MCF 10A (cell line): ENCODE data around the gene HTR2C. TPM values are rescaled to one million over a fixed set of nuclear protein-coding genes. Genes with fewer than 3 reads are reported as not detected.

Experiments used
- BruUV-seq: library from RNA; stranded (reverse); fragments of 400-500 nt; replicated peaks from 2 replicates; lab custom pipeline; 2021; lab: Mats Ljungman, UMichigan
- CTCF ChIA-PET: fragments of 300-600 bp; sonication (Branson Sonifier 250); formaldehyde crosslinking; extraction: SDS; loops from one replicate; lab custom pipeline; 2021; ENCODE audit warnings: antibody characterized with exemption, inconsistent platforms; lab: Yijun Ruan, JAX
- POLR2A ChIA-PET: fragments of 300-600, 350-650 bp; sonication (Branson Sonifier 250); formaldehyde crosslinking; extraction: SDS; loops from one replicate; lab custom pipeline; 2020; ENCODE audit warnings: antibody characterized with exemption, inconsistent platforms; lab: Yijun Ruan, JAX
- DNase-seq: peaks from one replicate; pipeline ENCODE4 v3.0.0-alpha.2; 2018; ENCODE audit not compliant: unreplicated experiment
- H3K27ac Mint-ChIP-seq: one replicate; pipeline ENCODE4 v1.8.0; 2022; ENCODE audit warnings: mild to moderate bottlenecking, low read depth, mixed read lengths; ENCODE audit not compliant: unreplicated experiment
- H3K27me3 Mint-ChIP-seq: one replicate; pipeline ENCODE4 v1.8.0; 2022; ENCODE audit warnings: mixed read lengths; ENCODE audit not compliant: insufficient read depth, unreplicated experiment
- H3K36me3 Mint-ChIP-seq: one replicate; pipeline ENCODE4 v1.8.0; 2022; ENCODE audit warnings: mild to moderate bottlenecking, moderate library complexity, mixed read lengths; ENCODE audit not compliant: insufficient read depth, unreplicated experiment
- H3K4me1 Mint-ChIP-seq: one replicate; pipeline ENCODE4 v1.8.0; 2022; ENCODE audit warnings: mixed read lengths; ENCODE audit not compliant: insufficient read depth, unreplicated experiment
- H3K4me3 Mint-ChIP-seq: one replicate; pipeline ENCODE4 v1.8.0; 2022; ENCODE audit warnings: mild to moderate bottlenecking, moderate library complexity, mixed read lengths; ENCODE audit not compliant: unreplicated experiment
- H3K9me3 Mint-ChIP-seq: one replicate; pipeline ENCODE4 v1.8.0; 2022; ENCODE audit warnings: mixed read lengths; ENCODE audit not compliant: unreplicated experiment
- CTCF ChIP-seq: fragments of 200-600 bp; IDR thresholded peaks from one replicate; pipeline ENCODE4 v1.8.0; 2022; ENCODE audit warnings: antibody characterized with exemption, mild to moderate bottlenecking; ENCODE audit not compliant: unreplicated experiment
- intact Hi-C: fragments of 100-400 bp; cut with micrococcal nuclease; formaldehyde crosslinking; loops from 2 replicates; pipeline ENCODE4 v1.14.1; 2022
- total RNA-seq: library from RNA; stranded (reverse); gene quantifications from 2 replicates; pipeline ENCODE4 v1.2.3, GENCODE V29; 2022

HTR2C gene
- total RNA-seq, 1 experiment from 2014 or later = not detected

- no peak for TF ChIP-seq CTCF
- no peak overlapping the region for H3K27ac Mint-ChIP-seq
- H3K36me3 Mint-ChIP-seq = no peaks in the 10 kb centered on the region
- H3K4me1 Mint-ChIP-seq = no peaks in the 10 kb centered on the region
- no peak for DNase-seq
- H3K27me3 Mint-ChIP-seq = peaks cover 47% of the 10 kb centered on the region
- intact Hi-C loops = no loop called here
- ChIA-PET POLR2A (no interaction called here), CTCF (no interaction called here)
- BruUV-seq = no TSS peak
- H3K9me3 Mint-ChIP-seq = no peaks in the 10 kb centered on the region
- no peak overlapping the region for H3K4me3 Mint-ChIP-seq
Observed at GRCh38 chrX:114712466-114712865, 128.6 kb downstream of the HTR2C start.

DNA sequence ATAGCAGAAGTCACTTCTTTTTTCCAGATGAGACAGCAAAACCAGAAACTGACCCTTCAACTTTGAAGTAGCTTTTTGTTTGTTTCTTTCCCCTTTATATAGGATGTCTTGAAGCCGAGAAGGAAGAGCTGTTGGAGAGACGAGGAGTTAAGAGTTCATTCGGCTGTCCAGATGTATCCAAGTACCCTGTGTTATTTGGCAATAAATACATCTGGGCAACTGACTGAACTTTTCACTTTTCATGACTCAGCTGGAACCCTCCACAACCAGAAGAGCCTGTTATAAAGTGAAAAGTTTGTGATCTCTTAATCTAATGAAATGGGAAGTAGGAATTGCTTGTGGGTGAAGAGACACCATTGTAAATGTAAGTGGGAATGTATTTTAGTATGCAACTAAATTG lies 131.2 kb downstream of the HTR2C start:
- ChIA-PET CTCF (no interaction called here), POLR2A (no interaction called here)
- intact Hi-C loops = no loop called here
- no TSS peak for BruUV-seq
- no peaks in the 10 kb centered on the region for H3K36me3 Mint-ChIP-seq
- no peak overlapping the region for H3K27ac Mint-ChIP-seq
- H3K27me3 Mint-ChIP-seq = peaks cover 44% of the 10 kb centered on the region
- DNase-seq = no peak
- H3K9me3 Mint-ChIP-seq = no peaks in the 10 kb centered on the region
- H3K4me1 Mint-ChIP-seq = no peaks in the 10 kb centered on the region
- no peak for TF ChIP-seq CTCF
- H3K4me3 Mint-ChIP-seq = no peak overlapping the region

- DNase-seq = no peak
- peaks cover 32% of the 10 kb centered on the region for H3K27me3 Mint-ChIP-seq
- no peaks in the 10 kb centered on the region for H3K4me1 Mint-ChIP-seq
- no peaks in the 10 kb centered on the region for H3K9me3 Mint-ChIP-seq
- H3K27ac Mint-ChIP-seq = no peak overlapping the region
- CTCF ChIA-PET = no interaction called here
- H3K4me3 Mint-ChIP-seq = no peak overlapping the region
- POLR2A ChIA-PET = no interaction called here
- H3K36me3 Mint-ChIP-seq = no peaks in the 10 kb centered on the region
- BruUV-seq = no TSS peak
- no peak for TF ChIP-seq CTCF
- intact Hi-C loops = no loop called here
Observed at GRCh38 chrX:114717921-114718320, 134.0 kb downstream of the HTR2C start.

DNA sequence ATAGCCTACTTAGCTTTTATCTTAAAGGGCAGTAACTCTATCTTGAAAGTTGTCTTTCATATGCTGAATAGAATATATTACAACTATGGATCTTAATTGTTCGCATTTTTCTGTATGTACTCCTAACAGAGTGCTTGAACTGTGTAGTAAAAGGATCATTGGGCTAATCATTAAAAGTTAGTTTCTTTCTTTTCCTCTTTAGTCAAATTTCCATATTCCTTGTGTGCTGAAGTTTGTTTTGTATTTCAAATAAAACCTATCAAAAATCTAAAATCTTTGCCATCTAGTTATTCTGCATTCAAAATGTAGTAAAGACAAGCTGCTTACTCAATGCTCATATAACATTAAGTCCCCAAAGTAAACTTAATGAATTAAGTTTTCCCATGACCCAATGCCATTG lies 182.7 kb downstream of the HTR2C start:
- TF ChIP-seq CTCF = no peak
- peaks cover 57% of the 10 kb centered on the region for H3K27me3 Mint-ChIP-seq
- no peak overlapping the region for H3K4me3 Mint-ChIP-seq
- no peaks in the 10 kb centered on the region for H3K36me3 Mint-ChIP-seq
- no peaks in the 10 kb centered on the region for H3K4me1 Mint-ChIP-seq
- no peak overlapping the region for H3K27ac Mint-ChIP-seq
- DNase-seq = no peak
- ChIA-PET POLR2A (no interaction called here), CTCF (no interaction called here)
- H3K9me3 Mint-ChIP-seq = peaks cover 12% of the 10 kb centered on the region
- BruUV-seq = no TSS peak
- intact Hi-C loops = no loop called here
